Calu3 (cell line): ENCODE results near the gene TBCEL. TPM values are rescaled to one million over a fixed set of nuclear protein-coding genes. Genes with fewer than 3 reads are reported as not detected.

Experiments
- BruUV-seq: library from RNA; stranded (reverse); fragments of 400-500 nt; replicated peaks from 2 replicates; lab custom pipeline; 2021; lab: Mats Ljungman, UMichigan
- CTCF ChIA-PET: fragments of 300-600 bp; sonication (Branson Sonifier 250); formaldehyde crosslinking; loops from one replicate; lab custom pipeline; 2022; ENCODE audit warnings: antibody characterized with exemption; lab: Charles Lee
- DNase-seq: peaks from one replicate; pipeline ENCODE4 v3.0.0; 2022
- H3K27ac Mint-ChIP-seq: one replicate; pipeline ENCODE4 v1.8.0; 2022; ENCODE audit warnings: mixed read lengths; ENCODE audit not compliant: unreplicated experiment
- H3K27me3 Mint-ChIP-seq: one replicate; pipeline ENCODE4 v1.8.0; 2022; ENCODE audit warnings: mixed read lengths; ENCODE audit not compliant: unreplicated experiment
- H3K36me3 Mint-ChIP-seq: one replicate; pipeline ENCODE4 v1.8.0; 2022; ENCODE audit warnings: mild to moderate bottlenecking, moderate library complexity, mixed read lengths; ENCODE audit not compliant: insufficient read depth, unreplicated experiment
- H3K4me1 Mint-ChIP-seq: one replicate; pipeline ENCODE4 v1.8.0; 2022; ENCODE audit warnings: mild to moderate bottlenecking, low read depth, mixed read lengths; ENCODE audit not compliant: unreplicated experiment
- H3K4me3 Mint-ChIP-seq: one replicate; pipeline ENCODE4 v1.8.0; 2022; ENCODE audit warnings: mild to moderate bottlenecking, low read depth, moderate library complexity, mixed read lengths; ENCODE audit not compliant: unreplicated experiment
- H3K9me3 Mint-ChIP-seq: one replicate; pipeline ENCODE4 v1.8.0; 2022; ENCODE audit warnings: low read depth, mixed read lengths; ENCODE audit not compliant: unreplicated experiment
- intact Hi-C: fragments of 100-400 bp; cut with micrococcal nuclease; formaldehyde crosslinking; loops from one replicate; pipeline ENCODE4 v1.10.0; 2022; ENCODE audit not compliant: unreplicated experiment
- total RNA-seq: library from RNA; stranded (reverse); gene quantifications from 2 replicates; pipeline ENCODE4 v1.2.3, GENCODE V29; 2022
- TF ChIP-seq, protein P1 (sequence below): fragments of 200-600 bp; IDR thresholded peaks from one replicate; pipeline ENCODE4 v1.8.0; 2022; ENCODE audit warnings: antibody characterized with exemption; ENCODE audit not compliant: unreplicated experiment

The TBCEL gene
- total RNA-seq, 1 experiment from 2014 or later = 0.80 TPM

DNA sequence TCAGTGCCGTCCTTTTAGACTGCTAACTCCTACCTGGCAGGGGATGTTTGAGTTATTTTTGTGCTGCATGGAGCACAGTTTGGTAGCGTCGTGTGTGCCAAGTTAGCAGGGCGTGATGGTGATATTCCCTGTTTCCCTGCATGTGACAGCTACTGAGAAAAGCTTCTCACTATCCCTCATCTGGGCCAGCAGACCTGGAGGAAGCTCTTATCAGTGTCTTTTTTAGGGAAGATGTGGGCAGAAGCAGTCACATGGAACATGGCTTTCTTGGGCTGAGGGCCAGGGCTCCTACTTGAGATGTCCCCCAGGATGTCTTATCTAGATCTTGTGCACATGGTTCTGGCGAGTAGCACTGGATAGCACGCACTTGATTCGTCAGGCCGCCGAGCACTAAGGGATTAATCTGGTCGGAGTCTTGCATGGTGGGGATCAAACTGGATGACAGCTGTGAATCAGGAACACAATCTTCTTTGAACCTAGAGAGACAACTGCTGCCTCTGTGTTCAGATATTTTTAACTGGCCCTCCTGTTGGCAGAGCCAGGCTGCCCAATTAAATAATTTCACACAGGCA is 110.9 kb downstream of the TBCEL start:
- Mint-ChIP-seq H3K4me3 (no peak overlapping the region), H3K9me3 (no peaks in the 10 kb centered on the region), H3K27me3 (peaks cover 48% of the 10 kb centered on the region), H3K36me3 (no peaks in the 10 kb centered on the region), H3K27ac (no peak overlapping the region), H3K4me1 (no peaks in the 10 kb centered on the region)
- BruUV-seq = no TSS peak
- TF ChIP-seq, protein P1, sequence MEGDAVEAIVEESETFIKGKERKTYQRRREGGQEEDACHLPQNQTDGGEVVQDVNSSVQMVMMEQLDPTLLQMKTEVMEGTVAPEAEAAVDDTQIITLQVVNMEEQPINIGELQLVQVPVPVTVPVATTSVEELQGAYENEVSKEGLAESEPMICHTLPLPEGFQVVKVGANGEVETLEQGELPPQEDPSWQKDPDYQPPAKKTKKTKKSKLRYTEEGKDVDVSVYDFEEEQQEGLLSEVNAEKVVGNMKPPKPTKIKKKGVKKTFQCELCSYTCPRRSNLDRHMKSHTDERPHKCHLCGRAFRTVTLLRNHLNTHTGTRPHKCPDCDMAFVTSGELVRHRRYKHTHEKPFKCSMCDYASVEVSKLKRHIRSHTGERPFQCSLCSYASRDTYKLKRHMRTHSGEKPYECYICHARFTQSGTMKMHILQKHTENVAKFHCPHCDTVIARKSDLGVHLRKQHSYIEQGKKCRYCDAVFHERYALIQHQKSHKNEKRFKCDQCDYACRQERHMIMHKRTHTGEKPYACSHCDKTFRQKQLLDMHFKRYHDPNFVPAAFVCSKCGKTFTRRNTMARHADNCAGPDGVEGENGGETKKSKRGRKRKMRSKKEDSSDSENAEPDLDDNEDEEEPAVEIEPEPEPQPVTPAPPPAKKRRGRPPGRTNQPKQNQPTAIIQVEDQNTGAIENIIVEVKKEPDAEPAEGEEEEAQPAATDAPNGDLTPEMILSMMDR = no peak
- intact Hi-C loops = no loop called here
- CTCF ChIA-PET = no interaction called here
- DNase-seq = no peak

DNA sequence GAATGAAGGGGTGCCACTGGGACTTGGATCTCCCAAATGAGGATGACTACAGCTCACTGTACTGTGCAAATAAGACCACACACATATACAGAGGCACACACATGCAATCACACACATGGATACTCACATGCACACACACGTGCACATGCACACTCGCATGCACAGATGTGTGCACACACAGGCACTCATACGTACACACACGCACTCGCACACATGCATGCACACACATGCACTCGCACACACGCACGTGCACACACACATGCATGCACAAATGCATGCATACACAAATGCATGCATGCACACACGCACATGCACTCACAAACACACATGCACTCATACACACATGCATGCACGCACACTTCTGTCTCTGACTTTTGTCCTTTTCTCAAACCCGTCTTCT is 113.1 kb downstream of the TBCEL start:
- TF ChIP-seq, protein P1 = no peak
- no peak for DNase-seq
- H3K27me3 Mint-ChIP-seq = peaks cover 70% of the 10 kb centered on the region
- no TSS peak for BruUV-seq
- intact Hi-C loops = no loop called here
- no peaks in the 10 kb centered on the region for H3K9me3 Mint-ChIP-seq
- CTCF ChIA-PET = no interaction called here
- no peaks in the 10 kb centered on the region for H3K4me1 Mint-ChIP-seq
- no peak overlapping the region for H3K4me3 Mint-ChIP-seq
- no peaks in the 10 kb centered on the region for H3K36me3 Mint-ChIP-seq
- H3K27ac Mint-ChIP-seq = no peak overlapping the region

DNA sequence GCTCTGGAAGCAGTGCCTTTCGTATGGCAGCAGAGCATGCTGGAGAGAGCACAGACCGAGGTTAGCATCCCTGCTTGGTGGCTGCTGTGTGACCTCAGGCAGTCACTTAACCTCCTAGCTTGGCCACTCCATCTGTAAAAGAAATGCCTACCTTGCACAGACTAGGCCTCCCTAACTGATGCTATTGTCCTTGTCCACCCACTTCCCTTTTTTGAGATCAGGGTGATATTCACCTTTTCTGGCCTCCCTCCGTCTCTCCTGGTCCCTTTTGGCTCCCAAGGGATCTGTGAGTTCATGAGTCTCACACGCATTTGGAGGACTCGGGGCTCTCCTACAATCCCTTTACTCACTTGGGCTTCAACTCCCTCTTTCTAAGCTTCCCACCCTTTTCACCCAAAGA is 114.4 kb downstream of the TBCEL start:
- Mint-ChIP-seq H3K9me3 (no peaks in the 10 kb centered on the region), H3K27me3 (peaks cover 73% of the 10 kb centered on the region)

DNA sequence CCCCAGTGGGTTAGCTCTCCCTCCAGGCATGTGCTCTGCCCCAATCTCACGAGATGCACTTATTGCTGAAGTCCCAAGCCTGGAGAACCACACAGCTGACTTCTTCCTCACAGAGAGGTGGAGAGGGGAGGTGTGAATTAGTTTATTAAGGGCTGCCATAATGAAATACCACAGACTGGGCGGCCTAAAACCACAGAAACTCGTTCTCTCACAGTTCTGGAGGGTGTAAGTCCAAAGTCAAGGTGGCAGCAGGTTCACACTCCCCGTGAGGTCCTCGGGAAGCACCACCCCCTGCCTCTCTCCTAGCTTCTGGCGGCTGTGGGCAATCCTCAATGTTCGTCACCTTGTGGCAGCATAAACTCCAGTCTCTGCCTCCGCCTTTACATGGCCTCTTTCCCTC is 116.5 kb downstream of the TBCEL start:
- BruUV-seq = no TSS peak
- intact Hi-C loops = no loop called here
- H3K9me3 Mint-ChIP-seq = no peaks in the 10 kb centered on the region
- H3K27ac Mint-ChIP-seq = no peak overlapping the region
- no peak for DNase-seq
- CTCF ChIA-PET = no interaction called here
- no peak overlapping the region for H3K4me3 Mint-ChIP-seq
- no peaks in the 10 kb centered on the region for H3K36me3 Mint-ChIP-seq
- H3K4me1 Mint-ChIP-seq = no peaks in the 10 kb centered on the region
- H3K27me3 Mint-ChIP-seq = peaks cover 70% of the 10 kb centered on the region
- TF ChIP-seq, protein P1 = no peak

More for the DNA sequence above, 114.4 kb downstream of the TBCEL start:
- Mint-ChIP-seq H3K4me3 (no peak overlapping the region), H3K27ac (no peak overlapping the region), H3K36me3 (no peaks in the 10 kb centered on the region), H3K4me1 (no peaks in the 10 kb centered on the region)
- CTCF ChIA-PET = no interaction called here
- TF ChIP-seq, protein P1 = no peak
- no TSS peak for BruUV-seq
- intact Hi-C loops = no loop called here
- no peak for DNase-seq

Other genes starting within 250 kb of the TBCEL start
- not detected in 2 replicates for gene TECTA, start 77.1 kb downstream of the TBCEL start, total RNA-seq